Transverse colon (tissue), 4 donors: Measurements from ENCODE around the gene PTPN1. TPM values are rescaled to one million over a fixed set of nuclear protein-coding genes. Genes with fewer than 3 reads are reported as not detected.

Experiments
- DNase-seq: peaks from one replicate; pipeline ENCODE4 v3.0.0-alpha.2; 2019
- H3K27ac ChIP-seq, 4 donors: fragments of 200-600 bp; sonication (generic); 2 replicates each; pipeline ENCODE4 v1.5.1; 2016 to 2018; ENCODE audit warnings: inconsistent platforms in 4 of 4
- H3K27me3 ChIP-seq: fragments of 200-600 bp; sonication (generic); 2 replicates; pipeline ENCODE4 v1.5.1; 2017; ENCODE audit warnings: inconsistent platforms
- H3K36me3 ChIP-seq, 4 donors: fragments of 200-600 bp; sonication (generic); 2 replicates each; pipeline ENCODE4 v1.5.1; 2017 to 2019; ENCODE audit warnings: inconsistent platforms in 4 of 4
- H3K4me1 ChIP-seq, 4 donors: fragments of 200-600 bp; sonication (generic); 2 replicates each; pipeline ENCODE4 v1.5.1; 2017 to 2020; ENCODE audit warnings: inconsistent platforms in 4 of 4
- H3K4me3 ChIP-seq, 4 donors: fragments of 200-600 bp; sonication (generic); 1 replicate in 1 of 4; 2 replicates in 3 of 4; pipeline versions ENCODE4 v1.5.1 to v1.6.1; 2017 to 2019; ENCODE audit warnings: inconsistent platforms in 4 of 4
- H3K9me3 ChIP-seq, 2 donors: fragments of 200-600 bp; sonication (generic); 2 replicates each; pipeline ENCODE4 v1.5.1; 2017 to 2019; ENCODE audit warnings: inconsistent platforms in 2 of 2
- EP300 ChIP-seq: sonication (generic); formaldehyde crosslinking; IDR thresholded peaks from one replicate; pipeline ENCODE4 v1.6.1; 2017; ENCODE audit warnings: antibody characterized with exemption, low read depth
- POLR2A ChIP-seq: fragments of 450-650 bp; IDR thresholded peaks from one replicate; pipeline ENCODE4 v1.6.1; 2016; ENCODE audit warnings: antibody characterized with exemption, mild to moderate bottlenecking, moderate library complexity
- POLR2AphosphoS5 ChIP-seq, 3 donors: sonication (generic); formaldehyde crosslinking; IDR thresholded peaks; one replicate each; pipeline ENCODE4 v1.6.1; 2016; ENCODE audit warnings: antibody characterized with exemption in 3 of 3
- WGBS, 2 donors: methylation state at CpG; one replicate each; pipeline ENCODE4 v1.1.5; 2018; ENCODE audit warnings: low coverage in 1 of 2; 5-methylcytosine and 5-hydroxymethylcytosine counted together
- in situ Hi-C, 4 donors: fragments of 200-750 bp; cut with MboI; loops; one replicate each; pipeline versions ENCODE4 v1.15.0 to v1.15.1; 2017; ENCODE audit warnings: low sequenced_read_pairs in 3 of 4, low pct_ligation_motif_present in 1 of 4, low pct_unique_long_range_greater_than_20kb in 1 of 4
- intact Hi-C: fragments of 100-400 bp; cut with DNase I; formaldehyde crosslinking; loops from one replicate; pipeline ENCODE4 v1.15.1; 2023; ENCODE audit warnings: low total_unique reads
- small RNA-seq, 4 donors: library from RNA; depleted of rRNA; stranded (forward); fragments of <200 nt; gene quantifications; one replicate each; pipeline ENCODE3, GENCODE V24; 2016
- total RNA-seq, 4 donors: library from RNA; depleted of rRNA; stranded (reverse); fragments of >200 nt; gene quantifications; one replicate each; pipeline ENCODE4 v1.1.0, GENCODE V29; 2016
- TF ChIP-seq, protein P1 (sequence below), 5 experiments: fragments of 200-600 bp in 3 of 5; fragments of 450-650 bp in 2 of 5; sonication (generic) in 3 of 5; IDR thresholded peaks; 1 replicate in 2 of 5; 2 replicates in 3 of 5; pipeline ENCODE4 v1.5.1; 2016 to 2017; ENCODE audit warnings: antibody characterized with exemption in 5 of 5, inconsistent platforms in 3 of 5, mild to moderate bottlenecking in 2 of 5, moderate library complexity in 1 of 5

Gene PTPN1
- total RNA-seq, 4 donors from 2014 or later = 19.3 to 34.8 (median 28.8) TPM

GRCh38 chr20:50633361-50633760 is 123.2 kb downstream of the PTPN1 start:
- H3K9me3 ChIP-seq = no peaks in the 10 kb centered on the region
- no peak overlapping the region for H3K27ac ChIP-seq
- H3K4me1 ChIP-seq = peaks cover 8 to 22% (median 15%) of the 10 kb centered on the region in 4 donors
- no peaks in the 10 kb centered on the region for H3K27me3 ChIP-seq
- H3K36me3 ChIP-seq = no peaks in the 10 kb centered on the region
- no peak for TF ChIP-seq POLR2A
- WGBS, 2 donors = 75% methylated on average over 10 of the region's 10 CpGs; no CpG with 5 or more reads in 1 of the 2 donors
- intact Hi-C loops = no loop called here
- in situ Hi-C loops = no loop called here
- H3K4me3 ChIP-seq = no peak overlapping the region
- no peak for DNase-seq

GRCh38 chr20:50634191-50634590 is 124.0 kb downstream of the PTPN1 start:
- no peak for TF ChIP-seq POLR2AphosphoS5 (IDR thresholded peaks at IDR 0.05)
- no peak for TF ChIP-seq EP300
- TF ChIP-seq POLR2A = no peak
- TF ChIP-seq, protein P1, sequence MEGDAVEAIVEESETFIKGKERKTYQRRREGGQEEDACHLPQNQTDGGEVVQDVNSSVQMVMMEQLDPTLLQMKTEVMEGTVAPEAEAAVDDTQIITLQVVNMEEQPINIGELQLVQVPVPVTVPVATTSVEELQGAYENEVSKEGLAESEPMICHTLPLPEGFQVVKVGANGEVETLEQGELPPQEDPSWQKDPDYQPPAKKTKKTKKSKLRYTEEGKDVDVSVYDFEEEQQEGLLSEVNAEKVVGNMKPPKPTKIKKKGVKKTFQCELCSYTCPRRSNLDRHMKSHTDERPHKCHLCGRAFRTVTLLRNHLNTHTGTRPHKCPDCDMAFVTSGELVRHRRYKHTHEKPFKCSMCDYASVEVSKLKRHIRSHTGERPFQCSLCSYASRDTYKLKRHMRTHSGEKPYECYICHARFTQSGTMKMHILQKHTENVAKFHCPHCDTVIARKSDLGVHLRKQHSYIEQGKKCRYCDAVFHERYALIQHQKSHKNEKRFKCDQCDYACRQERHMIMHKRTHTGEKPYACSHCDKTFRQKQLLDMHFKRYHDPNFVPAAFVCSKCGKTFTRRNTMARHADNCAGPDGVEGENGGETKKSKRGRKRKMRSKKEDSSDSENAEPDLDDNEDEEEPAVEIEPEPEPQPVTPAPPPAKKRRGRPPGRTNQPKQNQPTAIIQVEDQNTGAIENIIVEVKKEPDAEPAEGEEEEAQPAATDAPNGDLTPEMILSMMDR (IDR thresholded peaks at IDR 0.05) = no peak
- intact Hi-C loops = no loop called here
- H3K36me3 ChIP-seq = no peaks in the 10 kb centered on the region
- H3K27ac ChIP-seq = no peak overlapping the region
- H3K27me3 ChIP-seq = no peaks in the 10 kb centered on the region
- peaks cover 8 to 22% (median 15%) of the 10 kb centered on the region in 4 donors for H3K4me1 ChIP-seq
- H3K4me3 ChIP-seq = no peak overlapping the region
- no peak for DNase-seq
- H3K9me3 ChIP-seq = no peaks in the 10 kb centered on the region
- 80% methylated on average over 6 of the region's 6 CpGs; no CpG with 5 or more reads in 1 of the 2 donors for WGBS, 2 donors
- in situ Hi-C loops = no loop called here

Small RNA genes lying within 50 kb of the gene (small RNA-seq; reads per million reads assigned to genes)
- gene COX6CP2 (0 reads per million in 4 donors), gene MIR1302-5 (0 reads per million in 4 donors), gene MIR645 (0 reads per million in 4 donors), gene RF00019 (0 reads per million in 4 donors)

Other genes starting within 250 kb of the PTPN1 start
- 10 to 100 TPM in 1 of 4 donors, 1 to 10 TPM in 3; 4.6 to 15.7 (median 8.7) TPM for gene RIPOR3, start 181.2 kb downstream of the PTPN1 start, total RNA-seq
- 10 to 100 TPM in 3 of 4 donors, 1 to 10 TPM in 1; 1.2 to 34.8 (median 17.2) TPM for gene PARD6B, start 221.2 kb downstream of the PTPN1 start, total RNA-seq